ENCODE data around the gene HTR6.
A peak's percentile ranks its signal among the peaks of the same experiment; 100 is the strongest.

HTR6 gene

GRCh38 chr1:19639999-19640362 lies 24.7 kb upstream of the HTR6 start:
- DNase-seq = no peak

- DNase-seq = no peak
Observed at GRCh38 chr1:19640363-19641316, 24.0 kb upstream of the HTR6 start.

- DNase-seq = no peak
Observed at GRCh38 chr1:19643121-19643520, 21.6 kb upstream of the HTR6 start.

- DNase-seq = no peak
Observed at GRCh38 chr1:19643602-19644394, 20.9 kb upstream of the HTR6 start, which contains the start of gene NBL1. TSS of gene NBL1 (plus strand) at chr1:19644311. CDS start at chr1:19655031, 10,720 bp downstream.

GRCh38 chr1:19644395-19644680 lies 20.3 kb upstream of the HTR6 start:
- DNase-seq = no peak

GRCh38 chr1:19644681-19645410 lies 19.8 kb upstream of the HTR6 start:
- no peak for DNase-seq

- no peak for DNase-seq
Observed at GRCh38 chr1:19645411-19646251, 19.0 kb upstream of the HTR6 start.

- DNase-seq = no peak
Observed at GRCh38 chr1:19646377-19647319, 18.0 kb upstream of the HTR6 start.

GRCh38 chr1:19647643-19648042 lies 17.0 kb upstream of the HTR6 start:
- DNase-seq = no peak

GRCh38 chr1:19648239-19648638 lies 16.4 kb upstream of the HTR6 start:
- DNase-seq = no peak

- DNase-seq = peak; percentile 44
Observed at GRCh38 chr1:19648689-19649088, 16.0 kb upstream of the HTR6 start.

- no peak for DNase-seq
Observed at GRCh38 chr1:19650416-19651140, 14.1 kb upstream of the HTR6 start.

GRCh38 chr1:19651141-19651737 lies 13.4 kb upstream of the HTR6 start:
- peak; percentile 69 for DNase-seq

- DNase-seq = no peak
Observed at GRCh38 chr1:19654386-19654785, 10.3 kb upstream of the HTR6 start.

GRCh38 chr1:19654886-19655717 lies 9.6 kb upstream of the HTR6 start:
- no peak for DNase-seq

GRCh38 chr1:19655718-19656080 lies 9.0 kb upstream of the HTR6 start:
- DNase-seq = no peak

GRCh38 chr1:19656134-19656779 lies 8.4 kb upstream of the HTR6 start:
- no peak for DNase-seq

- peak; percentile 11 for DNase-seq
Observed at GRCh38 chr1:19656780-19657466, 7.8 kb upstream of the HTR6 start.
